A673 (cell line): Measurements from ENCODE around the gene WASHC2C.
"Not testable (repeated sequence)": the region's sequence is repeated elsewhere in the genome, so short reads cannot be mapped to it uniquely, and the experiment has no call there.

Experiments
- CTCF ChIP-seq: fragments of 300-800, 200-600 bp; sonication (generic); conservative IDR thresholded peaks from 2 replicates; pipeline ENCODE4 v1.5.1; 2017; ENCODE audit warnings: low read depth, mild to moderate bottlenecking, antibody characterized with exemption, low read length, moderate library complexity, mixed read lengths
- EZH2 ChIP-seq: fragments of 200-600 bp; sonication (generic); IDR thresholded peaks from 2 replicates; pipeline ENCODE4 v1.6.1; 2017; ENCODE audit warnings: borderline replicate concordance, low read depth, mild to moderate bottlenecking, mixed read lengths, antibody characterized with exemption, low read length; ENCODE audit not compliant: poor library complexity, severe bottlenecking

- not testable (repeated sequence) for TF ChIP-seq CTCF, EZH2
Measured at GRCh38 chr10:45790694-45791426, 63.8 kb downstream of the WASHC2C start.
